HepG2 (cell line): ENCODE measurements around the gene DNAJB5. TPM values are rescaled to one million over a fixed set of nuclear protein-coding genes. Genes with fewer than 3 reads are reported as not detected.
A peak's percentile ranks its signal among the peaks of the same experiment; 100 is the strongest.
"Not testable (repeated sequence)": the region's sequence is repeated elsewhere in the genome, so short reads cannot be mapped to it uniquely, and the experiment has no call there.

ENCODE experiments used
- ATAC-seq: fragments of 200-7000 bp; cut with Tn5 transposase; 3 replicates; pipeline ENCODE4 v1.9.1; 2020; ENCODE audit warnings: mild to moderate bottlenecking, moderate library complexity
- BruUV-seq: library from RNA; stranded (reverse); fragments of 400-500 nt; replicated peaks from 2 replicates; lab custom pipeline; 2021; lab: Mats Ljungman, UMichigan
- CTCF ChIA-PET: fragments of 300-600 bp; formaldehyde crosslinking; extraction: SDS; loops from one replicate; lab custom pipeline; 2021; ENCODE audit warnings: low total read pairs, inconsistent platforms, low intra/inter-chr PET ratio; lab: Yijun Ruan, JAX
- POLR2A ChIA-PET: fragments of 350-600 bp; sonication (Branson Sonifier 250); formaldehyde crosslinking; loops from one replicate; lab custom pipeline; 2020; ENCODE audit warnings: antibody characterized with exemption, inconsistent platforms; lab: Yijun Ruan, JAX
- DNase-seq: peaks from one replicate; pipeline ENCODE4 v3.0.0-alpha.2; 2015; ENCODE audit warnings: low spot score
- FAIRE-seq: peaks from 3 replicates; lab custom pipeline; 2011; peaks lifted over from hg19 to GRCh38; lab: Jason Lieb, UNC
- H2AFZ ChIP-seq: one replicate; pipeline ENCODE4 v1.6.1; 2011; ENCODE audit warnings: low read length, inconsistent platforms
- H3K27ac ChIP-seq: fragments of 300-600 bp; 3 replicates; pipeline ENCODE4 v1.8.0; 2011; ENCODE audit warnings: mixed run types, mild to moderate bottlenecking, mixed read lengths, low read length, inconsistent platforms; ENCODE audit not compliant: insufficient read depth; ENCODE audit errors: extremely low read length
- H3K27me3 ChIP-seq, 2 experiments: fragments of 200-600 bp in 1 of 2; 2 replicates in 1 of 2; 3 replicates in 1 of 2; pipeline versions ENCODE4 v1.6.0 to v1.8.0; 2011; ENCODE audit warnings: low read length in 2 of 2, mild to moderate bottlenecking in 2 of 2, moderate library complexity in 2 of 2, inconsistent platforms in 1 of 2; ENCODE audit not compliant: insufficient read depth in 2 of 2, control insufficient read depth in 1 of 2
- H3K36me3 ChIP-seq, 2 experiments: fragments of 200-600 bp in 1 of 2; replicated peaks in 1 of 2; 2 replicates in 1 of 2; 3 replicates in 1 of 2; pipeline versions ENCODE4 v1.5.1 to v1.8.0; 2011; ENCODE audit warnings: low read length in 2 of 2, inconsistent platforms in 1 of 2; ENCODE audit not compliant: insufficient read depth in 2 of 2, control insufficient read depth in 1 of 2
- H3K4me1 ChIP-seq: 2 replicates; pipeline ENCODE4 v1.5.1; 2012; ENCODE audit warnings: low read length, inconsistent platforms; ENCODE audit not compliant: insufficient read depth
- H3K4me2 ChIP-seq: 2 replicates; pipeline ENCODE4 v1.6.0; 2011; ENCODE audit warnings: low read depth, low read length, inconsistent platforms
- H3K4me3 ChIP-seq, 3 experiments: fragments of 200-600 bp in 1 of 3; sonication (generic), shearing (Covaris generic) in 1 of 3; replicated peaks in 1 of 3; 2 replicates each; pipeline ENCODE4 v1.5.1; 2011 to 2016; ENCODE audit warnings: low read length in 3 of 3, inconsistent platforms in 2 of 3, low read depth in 2 of 3, mild to moderate bottlenecking in 2 of 3, control low read depth in 1 of 3, mixed read lengths in 1 of 3; ENCODE audit not compliant: insufficient read depth in 1 of 3
- H3K79me2 ChIP-seq: one replicate; pipeline ENCODE4 v1.6.1; 2011; ENCODE audit warnings: low read length, inconsistent platforms; ENCODE audit not compliant: insufficient read depth
- H3K9ac ChIP-seq: 2 replicates; pipeline ENCODE4 v1.6.0; 2011; ENCODE audit warnings: mild to moderate bottlenecking, low read depth, low read length, inconsistent platforms; ENCODE audit not compliant: insufficient read depth
- H3K9me3 ChIP-seq: 2 replicates; pipeline ENCODE4 v1.5.1; 2012; ENCODE audit warnings: mild to moderate bottlenecking, low read length
- H4K20me1 ChIP-seq: 2 replicates; pipeline ENCODE4 v1.6.0; 2011; ENCODE audit warnings: inconsistent platforms, mild to moderate bottlenecking, low read length, moderate library complexity; ENCODE audit not compliant: insufficient read depth
- ATAD3A ChIP-seq: sonication (generic); formaldehyde crosslinking; IDR thresholded peaks from 2 replicates; pipeline ENCODE4 v1.4.0; 2020; ENCODE audit warnings: missing genetic modification reagents
- GABPA ChIP-seq, 2 experiments: IDR thresholded peaks; 2 replicates each; pipeline ENCODE4 v1.6.1; 2011 to 2016; ENCODE audit warnings: low read depth in 2 of 2, low read length in 1 of 2, missing biosample characterization in 1 of 2, missing genetic modification characterization in 1 of 2
- JUN ChIP-seq: sonication (generic); formaldehyde crosslinking; IDR thresholded peaks from 2 replicates; pipeline ENCODE4 v1.4.0; 2020; ENCODE audit warnings: mild to moderate bottlenecking, missing genetic modification reagents
- KMT2A ChIP-seq: sonication (generic); formaldehyde crosslinking; IDR thresholded peaks from 2 replicates; pipeline ENCODE4 v1.4.0; 2020; ENCODE audit warnings: missing genetic modification reagents
- MEIS1 ChIP-seq: sonication (generic); formaldehyde crosslinking; IDR thresholded peaks from 2 replicates; pipeline ENCODE4 v1.9.0; 2021; ENCODE audit warnings: mild to moderate bottlenecking, missing genetic modification reagents, moderate library complexity, borderline replicate concordance
- PHF21A ChIP-seq: sonication (generic); formaldehyde crosslinking; IDR thresholded peaks from 2 replicates; pipeline ENCODE4 v1.5.0; 2020; ENCODE audit warnings: mild to moderate bottlenecking, missing genetic modification reagents
- RCOR2 ChIP-seq: IDR thresholded peaks from 2 replicates; pipeline ENCODE4 v1.6.1; 2016; ENCODE audit warnings: missing biosample characterization, missing genetic modification reagents
- in situ Hi-C: cut with HindIII; loops from 2 replicates; pipeline ENCODE4 v1.10.0; 2017; ENCODE audit warnings: low pct_unique_long_range_greater_than_20kb; ENCODE audit not compliant: extremely low pct_ligation_motif_present
- intact Hi-C: fragments of 100-400 bp; cut with micrococcal nuclease; formaldehyde crosslinking; loops from one replicate; pipeline ENCODE4 v1.10.0; 2022; ENCODE audit not compliant: unreplicated experiment
- polyA plus RNA-seq, 8 experiments: library from polyadenylated mRNA; depleted of rRNA in 3 of 8; stranded (reverse) in 7 of 8; unstranded in 1 of 8; fragments of >200 nt; fragmentation: Illumina TruSeq in 4 of 8; extraction: Trizol in 4 of 8; gene quantifications; 2 replicates each; pipeline versions ENCODE4 v1.2.1 to v1.2.3, GENCODE V29; 2011 to 2016; ENCODE audit warnings: low read depth in 4 of 8, missing spikeins in 1 of 8, mixed read lengths in 1 of 8; ENCODE audit not compliant: insufficient read depth in 1 of 8
- total RNA-seq, 5 experiments: library from RNA; depleted of rRNA; stranded (reverse); fragments of >200 nt; fragmentation: Illumina TruSeq; extraction: Trizol; gene quantifications; 2 replicates each; pipeline ENCODE4 v1.2.3, GENCODE V29; 2016; ENCODE audit warnings: low read depth in 1 of 5
- TF ChIP-seq, protein P1 (sequence below): sonication (generic); formaldehyde crosslinking; IDR thresholded peaks from 2 replicates; pipeline ENCODE4 v1.8.1; 2022; ENCODE audit warnings: low read depth, mild to moderate bottlenecking, missing genetic modification reagents
- TF ChIP-seq, protein P2 (sequence below): sonication (generic); formaldehyde crosslinking; IDR thresholded peaks from 2 replicates; pipeline ENCODE4 v1.8.0; 2023; ENCODE audit warnings: mild to moderate bottlenecking, missing genetic modification reagents

Gene DNAJB5
- total and polyA plus RNA-seq, 2 of the 13 experiments (the other 11 are each of a cell fraction or from before 2014, with no cell fraction given): 0.40 to 0.69 TPM

DNA sequence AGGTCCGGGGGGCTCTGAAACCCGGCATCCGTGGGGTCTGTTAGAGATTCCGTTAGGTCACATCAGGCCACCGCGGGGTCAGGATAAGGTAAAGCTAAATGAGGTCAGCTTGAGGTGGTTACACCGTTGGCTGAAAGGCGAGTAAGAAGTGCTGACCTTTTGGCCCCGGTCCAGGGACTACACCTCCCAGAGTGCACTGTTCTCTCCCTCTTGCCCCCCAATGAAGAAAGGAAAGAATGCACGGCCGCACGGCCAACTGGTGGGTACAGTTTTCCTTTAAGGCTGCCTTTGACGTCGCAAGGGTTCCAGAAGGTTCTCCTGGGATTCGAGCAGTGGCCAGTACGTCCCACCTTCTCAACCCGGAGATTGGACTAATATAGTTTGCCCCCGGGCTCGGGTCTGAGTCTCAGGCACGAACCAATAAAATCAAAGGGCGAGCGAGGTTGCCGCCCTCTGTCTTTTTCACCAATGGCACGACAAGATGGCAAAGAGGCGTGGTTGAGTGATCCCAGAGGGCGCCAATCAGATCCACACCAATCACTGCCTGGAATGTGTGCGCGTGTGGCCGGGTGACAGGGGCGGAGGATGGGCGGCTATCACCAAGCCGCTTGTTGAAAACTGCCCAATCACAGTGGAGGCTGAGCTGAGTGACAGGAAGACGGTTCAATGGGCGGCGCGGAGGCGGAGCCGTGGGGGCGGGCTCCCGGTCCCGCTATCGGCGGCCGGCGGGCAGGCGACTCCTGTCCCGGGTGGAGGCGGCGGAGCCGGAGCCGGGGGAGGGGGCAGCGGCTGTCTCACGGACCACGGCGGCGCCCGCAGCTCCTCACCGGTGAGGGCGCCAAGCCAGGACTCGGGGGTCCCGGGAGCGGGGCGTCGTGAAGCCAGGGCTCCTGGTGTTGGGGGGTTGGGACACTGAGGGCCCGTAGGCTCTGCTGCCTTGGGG lies at the start of gene DNAJB5 (continued):
- TF ChIP-seq, protein P1, sequence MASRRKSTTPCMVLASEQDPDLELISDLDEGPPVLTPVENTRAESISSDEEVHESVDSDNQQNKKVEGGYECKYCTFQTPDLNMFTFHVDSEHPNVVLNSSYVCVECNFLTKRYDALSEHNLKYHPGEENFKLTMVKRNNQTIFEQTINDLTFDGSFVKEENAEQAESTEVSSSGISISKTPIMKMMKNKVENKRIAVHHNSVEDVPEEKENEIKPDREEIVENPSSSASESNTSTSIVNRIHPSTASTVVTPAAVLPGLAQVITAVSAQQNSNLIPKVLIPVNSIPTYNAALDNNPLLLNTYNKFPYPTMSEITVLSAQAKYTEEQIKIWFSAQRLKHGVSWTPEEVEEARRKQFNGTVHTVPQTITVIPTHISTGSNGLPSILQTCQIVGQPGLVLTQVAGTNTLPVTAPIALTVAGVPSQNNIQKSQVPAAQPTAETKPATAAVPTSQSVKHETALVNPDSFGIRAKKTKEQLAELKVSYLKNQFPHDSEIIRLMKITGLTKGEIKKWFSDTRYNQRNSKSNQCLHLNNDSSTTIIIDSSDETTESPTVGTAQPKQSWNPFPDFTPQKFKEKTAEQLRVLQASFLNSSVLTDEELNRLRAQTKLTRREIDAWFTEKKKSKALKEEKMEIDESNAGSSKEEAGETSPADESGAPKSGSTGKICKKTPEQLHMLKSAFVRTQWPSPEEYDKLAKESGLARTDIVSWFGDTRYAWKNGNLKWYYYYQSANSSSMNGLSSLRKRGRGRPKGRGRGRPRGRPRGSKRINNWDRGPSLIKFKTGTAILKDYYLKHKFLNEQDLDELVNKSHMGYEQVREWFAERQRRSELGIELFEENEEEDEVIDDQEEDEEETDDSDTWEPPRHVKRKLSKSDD: no peak
- TF ChIP-seq ATAD3A (CRISPR knock-in tag): no peak
- no peak for TF ChIP-seq MEIS1 (CRISPR knock-in tag)
- no peak for TF ChIP-seq GABPA (IDR thresholded peaks at IDR 0.05; ENCODE audit: low read depth, low read length)
- peak; percentile 41; the same call in 1 of the 2 replicates for TF ChIP-seq GABPA (CRISPR knock-in tag; IDR thresholded peaks at IDR 0.05; ENCODE audit: low read depth)
- TF ChIP-seq JUN (CRISPR knock-in tag): no peak
- TF ChIP-seq, protein P2, sequence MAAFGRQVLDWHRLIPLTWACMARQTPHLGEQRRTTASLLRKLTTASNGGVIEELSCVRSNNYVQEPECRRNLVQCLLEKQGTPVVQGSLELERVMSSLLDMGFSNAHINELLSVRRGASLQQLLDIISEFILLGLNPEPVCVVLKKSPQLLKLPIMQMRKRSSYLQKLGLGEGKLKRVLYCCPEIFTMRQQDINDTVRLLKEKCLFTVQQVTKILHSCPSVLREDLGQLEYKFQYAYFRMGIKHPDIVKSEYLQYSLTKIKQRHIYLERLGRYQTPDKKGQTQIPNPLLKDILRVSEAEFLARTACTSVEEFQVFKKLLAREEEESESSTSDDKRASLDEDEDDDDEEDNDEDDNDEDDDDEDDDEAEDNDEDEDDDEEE (CRISPR knock-in tag): no peak
- no peak for TF ChIP-seq RCOR2 (CRISPR knock-in tag)
- TF ChIP-seq KMT2A (CRISPR knock-in tag): no peak
- peak; percentile 88 for TF ChIP-seq PHF21A (CRISPR knock-in tag)
- TF ChIP-seq, all 625 proteins: peak for 103

DNA sequence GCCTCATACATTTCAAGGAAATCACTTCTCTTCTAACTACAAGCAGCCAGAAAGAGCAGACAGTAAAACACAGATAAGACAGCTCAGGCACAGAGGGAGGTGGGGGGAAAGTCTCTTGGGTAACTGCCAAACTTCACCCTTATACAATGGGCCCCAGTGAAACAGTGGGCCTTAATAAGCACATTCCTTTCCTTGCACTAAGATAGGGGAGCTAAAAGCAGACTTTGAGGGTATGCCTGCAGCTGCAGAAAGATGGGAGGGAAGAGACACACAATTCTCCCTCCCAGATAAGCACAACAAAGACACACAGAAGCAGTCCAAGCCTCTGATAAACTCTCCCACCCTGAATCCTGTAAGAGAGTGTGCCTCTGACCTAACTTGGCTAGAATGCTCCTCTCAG lies 49.6 kb upstream of the DNAJB5 start:
- FAIRE-seq, H3K4me2 ChIP-seq, H3K9me3 ChIP-seq, ATAC-seq, CTCF ChIA-PET, H3K4me1 ChIP-seq, intact Hi-C loops, H3K9ac ChIP-seq, H3K27me3 ChIP-seq, in situ Hi-C loops, H2AFZ ChIP-seq, H4K20me1 ChIP-seq, H3K79me2 ChIP-seq, BruUV-seq, POLR2A ChIA-PET, H3K36me3 ChIP-seq, DNase-seq, H3K27ac ChIP-seq, H3K4me3 ChIP-seq: not testable (repeated sequence)
